SK-N-SH treated with all-trans-retinoic acid at 6 μM for 48 hours (cell line): ENCODE results near the gene TIAM2.

Source experiments
- ATAC-seq: fragments of 200-7000 bp; cut with Tn5 transposase; 3 replicates; pipeline ENCODE4 v1.9.1; 2020; ENCODE audit warnings: mild to moderate bottlenecking, moderate library complexity
- ARNTL ChIP-seq: fragments of 450-650 bp; formaldehyde crosslinking; IDR thresholded peaks from 2 replicates; pipeline ENCODE4 v1.5.0; 2020; ENCODE audit warnings: low read depth, mild to moderate bottlenecking, moderate library complexity, borderline replicate concordance
- BACH2 ChIP-seq: fragments of 250-450 bp; sonication (Bioruptor Pico); IDR thresholded peaks from 2 replicates; pipeline ENCODE4 v1.9.0; 2021; ENCODE audit warnings: mild to moderate bottlenecking, borderline replicate concordance
- CREB5 ChIP-seq: fragments of 250-450 bp; sonication (Bioruptor Pico); IDR thresholded peaks from 2 replicates; pipeline ENCODE4 v1.5.1; 2020; ENCODE audit warnings: low read depth, mild to moderate bottlenecking, moderate library complexity
- CSDC2 ChIP-seq: fragments of 250-450 bp; sonication (Bioruptor Pico); IDR thresholded peaks from 2 replicates; pipeline ENCODE4 v1.5.0; 2020; ENCODE audit warnings: mild to moderate bottlenecking, moderate library complexity
- CSRNP3 ChIP-seq: fragments of 250-450 bp; sonication (Bioruptor Pico); IDR thresholded peaks from 2 replicates; pipeline ENCODE4 v1.5.1; 2021; ENCODE audit warnings: mild to moderate bottlenecking, moderate library complexity
- ESRRG ChIP-seq: fragments of 250-450 bp; sonication (Bioruptor Pico); IDR thresholded peaks from 2 replicates; pipeline ENCODE4 v1.6.1; 2021; ENCODE audit warnings: mild to moderate bottlenecking
- GLIS3 ChIP-seq: fragments of 250-450 bp; sonication (Bioruptor Pico); IDR thresholded peaks from 2 replicates; pipeline ENCODE4 v1.5.0; 2020; ENCODE audit warnings: mild to moderate bottlenecking, moderate library complexity
- OSR1 ChIP-seq: fragments of 250-450 bp; sonication (Bioruptor Pico); IDR thresholded peaks from 2 replicates; pipeline ENCODE4 v1.8.0; 2022; ENCODE audit warnings: moderate library complexity, mild to moderate bottlenecking, inconsistent platforms
- PATZ1 ChIP-seq: fragments of 250-450 bp; sonication (Bioruptor Pico); IDR thresholded peaks from 2 replicates; pipeline ENCODE4 v1.8.0; 2020; ENCODE audit warnings: mild to moderate bottlenecking, moderate library complexity, borderline replicate concordance
- POU6F1 ChIP-seq: fragments of 250-450 bp; sonication (Bioruptor Pico); IDR thresholded peaks from 2 replicates; pipeline ENCODE4 v1.8.0; 2021; ENCODE audit warnings: low read depth, mild to moderate bottlenecking, moderate library complexity, borderline replicate concordance
- RARB ChIP-seq: fragments of 250-450 bp; sonication (Bioruptor Pico); IDR thresholded peaks from 2 replicates; pipeline ENCODE4 v1.8.0; 2021; ENCODE audit warnings: mild to moderate bottlenecking, moderate library complexity
- TOX ChIP-seq: fragments of 250-450 bp; sonication (Bioruptor Pico); IDR thresholded peaks from 2 replicates; pipeline ENCODE4 v1.8.0; 2021; ENCODE audit warnings: mild to moderate bottlenecking, moderate library complexity, borderline replicate concordance
- TSHZ2 ChIP-seq: fragments of 250-450 bp; sonication (Bioruptor Pico); IDR thresholded peaks from 2 replicates; pipeline ENCODE4 v1.5.0; 2020; ENCODE audit warnings: mild to moderate bottlenecking, moderate library complexity
- ZFP3 ChIP-seq: fragments of 250-450 bp; sonication (Bioruptor Pico); IDR thresholded peaks from 2 replicates; pipeline ENCODE4 v1.5.0; 2020; ENCODE audit warnings: mild to moderate bottlenecking, moderate library complexity
- ZNF565 ChIP-seq: fragments of 450-650 bp; formaldehyde crosslinking; conservative IDR thresholded peaks from 2 replicates; pipeline ENCODE4 v1.5.0; 2020; ENCODE audit warnings: low read depth, mild to moderate bottlenecking, moderate library complexity
- ZNF70 ChIP-seq: fragments of 450-650 bp; formaldehyde crosslinking; IDR thresholded peaks from 2 replicates; pipeline ENCODE4 v1.5.0; 2020; ENCODE audit warnings: mild to moderate bottlenecking, moderate library complexity
- ZNF8 ChIP-seq: fragments of 450-650 bp; formaldehyde crosslinking; IDR thresholded peaks from 2 replicates; pipeline ENCODE4 v1.5.0; 2020; ENCODE audit warnings: mild to moderate bottlenecking, moderate library complexity

Gene TIAM2

GRCh38 chr6:155201461-155202226 lies 206.5 kb downstream of the TIAM2 start (continued):
- TF ChIP-seq PATZ1 (CRISPR knock-in tag) (peak; percentile 64), ZNF70 (no peak)
- TF ChIP-seq, all 23 proteins: peak for 12

GRCh38 chr6:155207223-155207622 lies 212.1 kb downstream of the TIAM2 start:
- no peak for ATAC-seq
- TF ChIP-seq POU6F1 (no peak), CSRNP3 (no peak), ZNF8 (CRISPR knock-in tag) (no peak), CSDC2 (no peak), OSR1 (CRISPR knock-in tag) (no peak), ZFP3 (no peak), BACH2 (CRISPR knock-in tag) (no peak), PATZ1 (CRISPR knock-in tag) (no peak), TSHZ2 (CRISPR knock-in tag) (no peak), RARB (CRISPR knock-in tag) (no peak), ARNTL (CRISPR knock-in tag) (no peak), ZNF70 (no peak)

- no peak for ATAC-seq
- TF ChIP-seq OSR1 (CRISPR knock-in tag) (no peak), ZNF8 (CRISPR knock-in tag) (no peak), ARNTL (CRISPR knock-in tag) (no peak), TOX (no peak), ESRRG (CRISPR knock-in tag) (no peak)
These were observed 217.0 kb downstream of the TIAM2 start for GRCh38 chr6:155212106-155212505.

- TF ChIP-seq PATZ1 (CRISPR knock-in tag) (no peak), GLIS3 (CRISPR knock-in tag) (no peak), ZNF565 (CRISPR knock-in tag) (no peak), CREB5 (CRISPR knock-in tag) (no peak)
- no peak for ATAC-seq
These were observed 217.7 kb downstream of the TIAM2 start for GRCh38 chr6:155212616-155213380.
